ENCODE data around the gene SLC9A3.

Gene SLC9A3

GRCh38 chr5:532521-533242 is 8.4 kb upstream of the SLC9A3 start:
- TF ChIP-seq ZFP69B (tag by site-specific recombination; IDR thresholded peaks at IDR 0.05) = no peak
- TF ChIP-seq YY1 (tag by site-specific recombination; IDR thresholded peaks at IDR 0.05) = no peak
- no peak for TF ChIP-seq ZNF133 (tag by site-specific recombination; IDR thresholded peaks at IDR 0.05)
- Histone ChIP-seq H3K4me3 (ENCODE audit: low read depth, low read length) (no peak overlapping the region), H3K9me3 (ENCODE audit: control insufficient read depth, insufficient read depth, low read depth, low read length) (no peaks in the 10 kb centered on the region), H3K4me1 (ENCODE audit: control insufficient read depth, insufficient read depth, low read length) (no peaks in the 10 kb centered on the region), H3K36me3 (ENCODE audit: control insufficient read depth in 2 of 2, insufficient read depth in 1 of 2, low read length in 2 of 2) (no peaks in the 10 kb centered on the region), H3K27ac (ENCODE audit: extremely low read depth, low read depth, low read length) (no peak overlapping the region)
- POLR2A ChIA-PET = interaction anchor here (1.3 kb wide), 1 partner anchor 57 kb away, joined by 3 read pairs; no protein-coding TSS in a partner anchor
- CTCF ChIA-PET = no interaction called here

- Histone ChIP-seq H3K27ac (ENCODE audit: extremely low read depth, low read depth, low read length) (no peak overlapping the region), H3K4me3 (ENCODE audit: low read depth, low read length) (no peak overlapping the region), H3K36me3 (ENCODE audit: control insufficient read depth in 2 of 2, insufficient read depth in 1 of 2, low read length in 2 of 2) (no peaks in the 10 kb centered on the region), H3K9me3 (ENCODE audit: control insufficient read depth, insufficient read depth, low read depth, low read length) (no peaks in the 10 kb centered on the region), H3K4me1 (ENCODE audit: control insufficient read depth, insufficient read depth, low read length) (no peaks in the 10 kb centered on the region)
- TF ChIP-seq ZNF621 (tag by site-specific recombination; IDR thresholded peaks at IDR 0.05) (no peak), ZNF555 (tag by site-specific recombination; conservative IDR thresholded peaks at IDR 0.05) (no peak), ZNF184 (tag by site-specific recombination; IDR thresholded peaks at IDR 0.05) (no peak), ZBTB17 (tag by site-specific recombination; IDR thresholded peaks at IDR 0.05) (no peak), ZNF138 (tag by site-specific recombination; IDR thresholded peaks at IDR 0.05; ENCODE audit: borderline replicate concordance) (no peak), ZNF350 (tag by site-specific recombination; IDR thresholded peaks at IDR 0.05) (no peak), ZNF596 (tag by site-specific recombination; IDR thresholded peaks at IDR 0.05) (no peak), ZNF292 (tag by site-specific recombination; IDR thresholded peaks at IDR 0.05; ENCODE audit: borderline replicate concordance, low read depth) (no peak), ATF2 (tag by site-specific recombination; IDR thresholded peaks at IDR 0.05; ENCODE audit: low read depth) (no peak), ZNF221 (tag by site-specific recombination; IDR thresholded peaks at IDR 0.05; ENCODE audit: borderline replicate concordance) (no peak), ZNF155 (tag by site-specific recombination; IDR thresholded peaks at IDR 0.05) (no peak), ZNF792 (tag by site-specific recombination; IDR thresholded peaks at IDR 0.05) (no peak), ZNF629 (tag by site-specific recombination; IDR thresholded peaks at IDR 0.05) (no peak), PRDM6 (tag by site-specific recombination; IDR thresholded peaks at IDR 0.05) (no peak), ZNF654 (tag by site-specific recombination; IDR thresholded peaks at IDR 0.05; ENCODE audit: low read depth) (no peak), ZNF394 (tag by site-specific recombination; IDR thresholded peaks at IDR 0.05; ENCODE audit: borderline replicate concordance) (no peak), ZNF704 (tag by site-specific recombination; IDR thresholded peaks at IDR 0.05) (no peak)
- ChIA-PET POLR2A (interaction anchor here (1.0 to 1.3 kb wide), 2 partner anchors 56 to 58 kb away, joined by 3 to 4 read pairs; no protein-coding TSS in a partner anchor), CTCF (no interaction called here)
Observed at GRCh38 chr5:531749-532315, 7.6 kb upstream of the SLC9A3 start.
